HG03039 (cell line): ENCODE measurements around the gene CTNNA3.
"Not testable (repeated sequence)": the region's sequence is repeated elsewhere in the genome, so short reads cannot be mapped to it uniquely, and the experiment has no call there.

Source experiments
- ATAC-seq: cut with Tn5 transposase; IDR thresholded peaks from one replicate; pipeline ENCODE4 v1.9.1; 2021; ENCODE audit warnings: mild to moderate bottlenecking, moderate library complexity; ENCODE audit not compliant: unreplicated experiment

Gene CTNNA3

GRCh38 chr10:66353822-66354221, 1342.2 kb downstream of the CTNNA3 start:
- not testable (repeated sequence) for ATAC-seq

- no peak for ATAC-seq
These were observed 1342.6 kb downstream of the CTNNA3 start for GRCh38 chr10:66353422-66353821.

DNA sequence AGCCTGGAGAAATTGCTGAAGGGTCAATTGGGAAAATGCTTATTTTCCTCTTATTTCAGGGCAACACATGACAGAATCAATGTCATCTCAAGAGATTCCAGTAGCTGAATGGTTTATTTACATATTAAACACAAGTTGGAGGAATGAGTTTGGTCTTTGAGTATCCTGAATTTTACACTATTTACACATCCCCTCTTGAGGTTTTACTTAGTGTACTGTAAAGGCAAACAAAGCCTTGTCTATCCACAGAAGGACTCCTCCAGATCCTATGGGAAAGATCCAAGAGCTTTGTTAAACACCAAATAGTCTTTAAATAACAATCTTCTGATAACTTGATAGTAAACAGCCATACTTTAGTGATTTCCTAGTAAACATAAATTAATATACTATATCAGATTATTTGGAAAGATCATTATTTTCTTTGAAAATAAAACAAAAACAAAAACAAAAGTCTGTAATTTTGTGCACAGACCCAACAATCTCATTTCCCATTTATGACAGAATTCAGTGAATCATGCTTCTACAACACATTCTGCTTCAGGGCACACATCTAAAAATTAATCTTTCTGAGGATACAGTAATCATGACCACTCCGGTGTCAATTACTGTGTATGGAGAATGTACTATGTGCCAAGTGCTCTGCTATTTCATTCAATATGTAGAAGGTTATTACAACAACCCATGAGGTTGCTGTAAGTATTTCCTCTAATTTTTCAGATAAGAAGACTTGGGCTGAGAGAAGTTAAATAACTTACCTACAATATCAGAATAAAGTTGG, 1345.2 kb downstream of the CTNNA3 start:
- no peak for ATAC-seq

GRCh38 chr10:66349726-66350125, 1346.3 kb downstream of the CTNNA3 start:
- ATAC-seq = no peak

GRCh38 chr10:66349076-66349475, 1346.9 kb downstream of the CTNNA3 start:
- no peak for ATAC-seq

DNA sequence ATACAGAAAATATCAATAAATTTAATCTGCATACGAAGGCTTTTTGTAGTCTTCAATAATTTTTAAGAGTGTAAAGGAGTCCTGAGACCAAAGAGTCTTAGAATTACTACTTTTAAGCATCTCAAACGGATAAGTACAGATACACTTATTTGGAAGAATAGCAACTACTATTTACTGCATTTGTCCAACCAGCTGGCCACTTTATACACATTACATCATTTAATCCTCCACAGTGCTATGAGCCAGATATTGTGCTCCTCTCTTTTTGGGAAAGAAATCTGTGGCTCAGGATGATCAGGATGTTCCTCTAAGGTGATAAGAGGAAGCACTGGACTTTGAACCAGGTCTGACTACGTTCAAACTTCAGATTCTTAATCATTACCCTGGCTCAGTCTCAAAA, 1358.8 kb downstream of the CTNNA3 start:
- ATAC-seq = no peak

- ATAC-seq = no peak
These were observed 1359.2 kb downstream of the CTNNA3 start for GRCh38 chr10:66336791-66337190.

DNA sequence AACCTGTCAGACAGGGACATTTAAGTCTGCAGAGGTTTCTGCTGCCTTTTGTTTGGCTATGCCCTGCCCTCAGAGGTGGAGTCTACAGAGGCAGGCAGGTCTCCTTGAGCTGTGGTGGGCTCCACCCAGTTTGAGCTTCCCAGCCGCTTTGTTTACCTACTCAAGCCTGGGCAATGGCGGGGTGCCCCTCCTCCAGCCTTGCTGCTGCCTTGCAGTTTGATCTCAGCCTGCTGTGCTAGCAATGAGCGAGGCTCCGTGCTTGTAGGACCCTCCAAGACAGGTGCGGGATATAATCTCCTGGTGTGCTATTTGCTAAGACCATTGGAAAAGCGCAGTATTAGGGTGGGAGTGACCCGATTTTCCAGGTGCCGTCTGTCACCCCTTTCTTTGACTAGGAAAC, 1360.2 kb downstream of the CTNNA3 start:
- not testable (repeated sequence) for ATAC-seq

GRCh38 chr10:66329147-66329546, 1366.8 kb downstream of the CTNNA3 start:
- no peak for ATAC-seq

GRCh38 chr10:66326876-66327275, 1369.1 kb downstream of the CTNNA3 start:
- ATAC-seq = no peak

GRCh38 chr10:66322777-66323176, 1373.2 kb downstream of the CTNNA3 start:
- no peak for ATAC-seq

GRCh38 chr10:66321723-66322665, 1374.0 kb downstream of the CTNNA3 start:
- ATAC-seq = no peak

GRCh38 chr10:66318761-66319160, 1377.2 kb downstream of the CTNNA3 start:
- no peak for ATAC-seq

GRCh38 chr10:66307826-66308225, 1388.2 kb downstream of the CTNNA3 start:
- no peak for ATAC-seq

GRCh38 chr10:66301078-66301477, 1394.9 kb downstream of the CTNNA3 start:
- ATAC-seq = no peak

- no peak for ATAC-seq
These were observed 1400.4 kb downstream of the CTNNA3 start for GRCh38 chr10:66295602-66296001.

GRCh38 chr10:66294538-66294937, 1401.5 kb downstream of the CTNNA3 start:
- no peak for ATAC-seq

DNA sequence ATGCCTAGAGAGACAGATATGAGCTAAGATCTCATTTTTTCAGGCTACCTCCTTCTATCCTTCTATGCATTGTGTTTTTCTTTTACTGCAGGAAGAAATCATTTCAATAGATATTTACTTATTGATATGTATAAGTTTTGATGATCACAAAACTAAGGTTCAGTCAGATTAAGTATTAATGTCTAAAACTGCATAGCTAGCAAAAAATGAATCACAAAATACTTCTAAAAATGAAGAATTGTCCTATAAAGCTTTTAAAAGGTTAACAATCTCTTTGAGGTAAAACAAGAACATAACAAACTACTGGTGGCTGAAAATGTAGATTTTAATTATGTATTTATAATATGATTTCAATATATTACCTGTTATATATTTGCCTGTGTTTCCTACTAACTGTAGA, 1403.1 kb downstream of the CTNNA3 start:
- no peak for ATAC-seq

DNA sequence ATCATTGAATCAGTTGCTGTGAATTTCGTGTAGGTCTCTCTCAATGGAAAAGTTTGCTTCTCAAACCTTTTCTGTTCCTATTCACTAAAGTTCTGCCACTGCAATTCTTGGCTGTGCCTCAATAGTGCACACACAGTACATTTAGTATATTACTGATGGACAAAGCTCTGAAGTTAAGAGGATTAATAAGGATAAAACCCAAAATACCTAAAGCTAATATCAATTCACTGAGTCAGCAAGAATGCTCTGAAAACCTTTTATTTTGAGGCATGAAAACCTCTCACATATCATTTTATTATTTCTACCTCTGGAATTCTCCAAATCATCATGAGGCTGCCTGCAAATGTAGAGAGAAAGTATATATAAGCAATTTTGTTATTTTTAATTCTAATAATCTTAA, 1403.5 kb downstream of the CTNNA3 start:
- no peak for ATAC-seq

DNA sequence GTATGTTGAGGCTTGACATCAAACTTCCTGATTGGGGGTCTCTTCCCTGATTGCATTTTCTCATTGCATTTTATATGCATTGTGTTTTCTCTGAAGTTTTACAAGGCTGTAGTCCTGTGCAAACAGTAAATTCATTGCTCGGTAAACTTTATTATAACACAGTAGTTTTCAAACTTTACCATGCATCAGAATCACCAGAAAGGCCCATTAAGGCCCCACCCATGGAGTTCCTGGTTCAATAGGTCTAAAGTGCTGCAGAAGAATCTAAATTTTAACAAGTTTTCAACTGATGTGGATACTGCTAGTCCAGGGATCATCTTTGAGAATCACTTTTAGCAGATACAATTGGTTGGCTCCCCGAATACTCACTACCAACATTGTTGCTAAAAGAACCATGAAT, 1404.9 kb downstream of the CTNNA3 start:
- ATAC-seq = no peak

- no peak for ATAC-seq
These were observed 1411.4 kb downstream of the CTNNA3 start for GRCh38 chr10:66284621-66285020.
